GM12801 (cell line): ENCODE measurements around the gene STAT3.

Experiments used
- TF ChIP-seq, protein P1 (sequence below): IDR thresholded peaks from one replicate; pipeline ENCODE4 v1.5.1; 2011; ENCODE audit warnings: control low read depth; ENCODE audit not compliant: insufficient read length; ENCODE audit errors: extremely low read depth

STAT3 gene

DNA sequence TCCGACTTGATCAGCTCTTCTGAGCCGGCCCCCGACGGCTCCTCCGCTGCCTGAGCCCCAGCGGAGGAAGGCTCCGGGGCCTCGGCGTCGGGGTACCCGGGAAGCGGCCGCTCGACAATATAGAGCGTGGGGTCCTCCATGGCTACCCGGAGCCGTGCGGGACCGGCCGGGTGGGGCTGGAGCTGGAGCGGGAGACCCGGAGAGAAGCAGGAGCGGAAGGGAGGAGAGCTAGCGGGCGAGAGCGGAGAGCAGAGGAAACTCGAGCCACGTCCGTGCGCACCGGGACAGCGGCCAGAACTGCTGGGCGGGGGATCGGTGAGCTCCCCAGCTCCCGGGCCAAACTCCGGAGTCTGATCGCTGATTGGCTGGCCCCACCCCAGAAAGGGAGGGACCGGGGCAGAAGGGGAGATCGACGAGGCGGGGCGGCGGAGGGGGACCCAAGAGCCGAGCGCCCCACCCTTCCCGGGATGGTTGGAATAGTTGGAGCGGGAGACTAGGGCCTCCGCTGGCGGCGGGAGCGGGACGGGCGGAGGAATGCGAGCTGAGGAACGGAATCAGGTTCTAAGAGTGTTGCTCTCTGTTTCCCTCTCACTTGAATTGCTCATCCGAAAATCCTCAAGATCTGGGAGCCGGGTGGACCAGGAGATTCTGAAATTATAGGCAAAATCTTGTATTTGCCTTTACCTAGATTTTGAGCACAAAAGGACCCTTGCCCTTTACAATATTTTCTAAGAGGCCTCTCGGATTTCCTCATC, 34.9 kb upstream of the STAT3 start, which contains the start of gene CAVIN1:
TSS of gene CAVIN1 (minus strand) at position 299 of the 755 bp plus-strand sequence. CDS start at position 140, 159 bp downstream.
- TF ChIP-seq, protein P1, sequence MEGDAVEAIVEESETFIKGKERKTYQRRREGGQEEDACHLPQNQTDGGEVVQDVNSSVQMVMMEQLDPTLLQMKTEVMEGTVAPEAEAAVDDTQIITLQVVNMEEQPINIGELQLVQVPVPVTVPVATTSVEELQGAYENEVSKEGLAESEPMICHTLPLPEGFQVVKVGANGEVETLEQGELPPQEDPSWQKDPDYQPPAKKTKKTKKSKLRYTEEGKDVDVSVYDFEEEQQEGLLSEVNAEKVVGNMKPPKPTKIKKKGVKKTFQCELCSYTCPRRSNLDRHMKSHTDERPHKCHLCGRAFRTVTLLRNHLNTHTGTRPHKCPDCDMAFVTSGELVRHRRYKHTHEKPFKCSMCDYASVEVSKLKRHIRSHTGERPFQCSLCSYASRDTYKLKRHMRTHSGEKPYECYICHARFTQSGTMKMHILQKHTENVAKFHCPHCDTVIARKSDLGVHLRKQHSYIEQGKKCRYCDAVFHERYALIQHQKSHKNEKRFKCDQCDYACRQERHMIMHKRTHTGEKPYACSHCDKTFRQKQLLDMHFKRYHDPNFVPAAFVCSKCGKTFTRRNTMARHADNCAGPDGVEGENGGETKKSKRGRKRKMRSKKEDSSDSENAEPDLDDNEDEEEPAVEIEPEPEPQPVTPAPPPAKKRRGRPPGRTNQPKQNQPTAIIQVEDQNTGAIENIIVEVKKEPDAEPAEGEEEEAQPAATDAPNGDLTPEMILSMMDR, result no peak

DNA sequence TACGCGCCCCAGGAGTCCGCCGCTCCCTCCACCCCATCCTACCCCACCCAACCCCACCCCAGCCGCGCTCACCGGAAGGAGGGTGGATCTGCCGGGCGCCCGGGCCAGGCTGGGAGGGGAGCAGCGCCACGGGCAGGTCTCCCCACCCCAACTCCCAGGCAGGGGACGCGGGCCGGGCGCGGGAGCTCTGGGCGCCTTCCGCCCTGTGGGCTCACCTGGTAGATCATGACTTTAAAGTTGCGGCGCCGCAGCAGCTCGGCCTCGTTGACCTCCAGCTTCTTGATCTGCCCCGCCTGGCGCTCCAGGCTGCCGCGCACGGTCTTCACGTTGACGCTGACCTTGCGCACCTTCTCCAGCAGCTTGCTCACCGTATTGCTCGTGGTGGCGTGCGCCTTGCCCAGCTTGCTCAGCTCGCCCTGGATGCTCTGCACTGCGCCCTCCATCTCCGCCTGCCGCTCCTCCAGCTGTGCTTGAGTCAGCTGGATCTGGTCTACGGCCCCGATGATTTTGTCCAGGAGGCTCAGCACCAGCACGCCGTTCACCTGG, 34.2 kb upstream of the STAT3 start:
- TF ChIP-seq, protein P1, result no peak

DNA sequence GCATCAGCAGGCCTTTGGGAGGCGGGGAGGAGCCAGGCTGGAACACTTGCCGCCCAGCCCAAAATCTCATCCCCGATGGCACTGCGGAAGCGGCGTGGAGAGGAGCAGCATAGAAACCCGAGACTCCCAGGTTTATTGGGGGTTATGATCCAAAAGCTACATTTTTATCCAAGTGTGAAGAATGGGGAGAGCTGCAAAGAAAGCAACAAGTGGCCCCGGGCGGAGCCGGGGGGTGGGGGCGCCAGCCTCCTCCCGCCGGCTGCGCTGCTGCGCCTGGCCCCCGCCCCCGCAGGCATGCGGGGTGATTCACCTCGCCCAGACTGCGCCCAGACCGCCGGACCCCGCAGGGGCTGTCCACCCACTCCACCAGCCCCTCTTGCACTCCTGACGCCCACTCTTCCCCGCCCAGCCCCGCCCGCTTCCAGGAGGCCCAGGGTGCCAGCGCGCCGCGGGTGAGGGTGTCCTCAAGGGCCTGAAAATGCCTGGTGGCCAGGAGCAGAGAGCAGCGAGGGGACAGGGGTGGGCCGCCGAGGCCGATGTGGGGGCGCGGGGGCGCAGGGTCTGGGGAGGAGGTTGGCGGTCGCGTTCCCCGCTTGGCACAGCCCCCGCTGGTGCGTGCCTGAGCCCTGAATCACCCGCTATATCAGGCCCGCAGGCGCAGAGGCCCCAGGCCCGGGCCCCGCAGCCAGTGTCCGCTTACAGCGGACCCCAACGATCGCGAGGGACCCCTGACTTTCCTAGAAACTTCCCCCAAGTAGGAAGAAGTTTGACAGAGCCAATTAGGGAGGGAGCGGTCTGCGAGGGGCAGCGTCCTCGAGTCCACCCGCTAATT, 33.5 kb upstream of the STAT3 start:
- TF ChIP-seq, protein P1, result no peak

DNA sequence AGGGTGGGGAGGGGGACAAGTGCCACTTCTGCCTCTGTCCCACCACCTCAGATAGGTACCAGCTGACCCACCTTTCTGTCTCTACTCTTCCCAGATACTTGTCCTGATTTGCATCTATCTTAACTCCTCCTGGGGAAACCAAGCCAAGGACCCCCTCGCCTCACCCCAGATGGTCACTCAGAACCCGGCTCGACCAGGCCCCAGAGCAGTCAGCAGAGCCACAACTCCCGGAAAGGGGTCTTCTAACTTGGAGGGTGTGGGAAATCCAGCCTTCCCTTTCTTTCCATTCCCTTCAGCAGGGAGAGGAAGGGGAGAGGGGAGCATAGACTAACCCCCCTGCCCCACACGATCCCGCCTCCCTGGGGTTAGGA, 32.9 kb upstream of the STAT3 start:
- TF ChIP-seq, protein P1, result no peak

DNA sequence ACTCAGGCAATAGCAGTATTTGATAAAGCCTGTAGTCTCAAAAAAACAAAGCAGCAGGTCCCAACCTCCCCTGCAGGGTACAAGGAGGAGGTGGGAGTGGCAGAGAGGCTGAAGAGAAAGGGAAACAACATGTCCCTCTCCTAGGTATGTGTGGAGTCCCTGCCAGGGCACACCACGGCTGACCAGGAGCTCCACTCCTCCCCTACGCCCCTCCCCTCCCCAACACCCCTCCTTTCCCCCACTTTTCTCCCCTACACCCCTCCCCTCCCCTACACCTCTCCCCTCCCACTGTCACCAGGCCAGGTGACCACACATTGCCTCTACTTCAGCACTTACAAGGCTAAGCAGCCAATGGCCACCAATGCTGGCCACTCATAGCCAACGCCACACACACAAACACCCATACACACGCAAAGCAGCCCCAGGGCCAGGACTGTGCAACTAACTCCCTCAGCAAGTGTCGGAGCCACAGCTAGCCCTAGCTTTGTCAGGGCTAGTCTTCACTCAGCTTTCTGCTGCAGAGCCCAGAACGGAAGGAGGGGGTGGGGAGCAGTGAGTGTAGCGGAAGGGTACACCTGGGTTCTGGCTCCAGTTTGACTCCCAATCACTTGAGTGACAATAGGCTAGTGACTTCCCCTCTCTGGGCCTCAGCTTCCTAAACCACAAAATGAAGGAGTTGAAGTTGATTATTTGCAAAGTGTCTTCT, 26.6 kb upstream of the STAT3 start:
- TF ChIP-seq, protein P1, result no peak

DNA sequence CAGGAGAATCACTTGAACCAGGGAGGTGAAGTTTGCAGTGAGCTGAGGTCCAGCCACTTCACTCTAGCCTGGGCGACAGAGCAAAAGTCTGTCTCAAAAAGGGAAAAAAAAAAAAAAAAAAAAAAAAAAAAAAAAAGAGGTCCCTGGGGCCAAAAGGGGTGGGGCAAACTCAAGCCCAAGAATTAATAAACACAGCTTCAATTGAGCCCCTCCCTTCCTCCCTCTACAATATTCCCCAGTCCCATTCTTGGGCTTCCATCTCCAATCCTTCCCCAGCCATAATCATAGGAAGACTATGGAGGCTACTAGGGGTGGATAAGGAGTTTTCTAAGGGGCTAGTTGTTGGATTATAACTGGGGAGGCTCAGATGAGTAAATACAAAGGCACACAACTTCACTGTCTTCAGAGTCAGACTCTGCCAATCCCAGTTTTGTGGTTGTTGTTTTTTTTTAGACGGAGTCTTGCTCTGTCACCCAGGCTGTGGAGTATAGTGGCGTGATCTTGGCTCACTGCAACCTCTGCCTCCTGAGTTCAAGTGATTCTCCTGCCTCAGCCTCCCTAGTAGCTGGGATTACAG, 25.3 kb upstream of the STAT3 start:
- TF ChIP-seq, protein P1, result no peak
